ENCODE data around the gene PKN2. TPM values are rescaled to one million over a fixed set of nuclear protein-coding genes. Genes with fewer than 3 reads are reported as not detected.
"Not testable (repeated sequence)": the region's sequence is repeated elsewhere in the genome, so short reads cannot be mapped to it uniquely, and the experiment has no call there.

Gene PKN2
- total and polyA plus RNA-seq, 2 experiments from 2014 or later = 14.6 to 29.4 TPM

DNA sequence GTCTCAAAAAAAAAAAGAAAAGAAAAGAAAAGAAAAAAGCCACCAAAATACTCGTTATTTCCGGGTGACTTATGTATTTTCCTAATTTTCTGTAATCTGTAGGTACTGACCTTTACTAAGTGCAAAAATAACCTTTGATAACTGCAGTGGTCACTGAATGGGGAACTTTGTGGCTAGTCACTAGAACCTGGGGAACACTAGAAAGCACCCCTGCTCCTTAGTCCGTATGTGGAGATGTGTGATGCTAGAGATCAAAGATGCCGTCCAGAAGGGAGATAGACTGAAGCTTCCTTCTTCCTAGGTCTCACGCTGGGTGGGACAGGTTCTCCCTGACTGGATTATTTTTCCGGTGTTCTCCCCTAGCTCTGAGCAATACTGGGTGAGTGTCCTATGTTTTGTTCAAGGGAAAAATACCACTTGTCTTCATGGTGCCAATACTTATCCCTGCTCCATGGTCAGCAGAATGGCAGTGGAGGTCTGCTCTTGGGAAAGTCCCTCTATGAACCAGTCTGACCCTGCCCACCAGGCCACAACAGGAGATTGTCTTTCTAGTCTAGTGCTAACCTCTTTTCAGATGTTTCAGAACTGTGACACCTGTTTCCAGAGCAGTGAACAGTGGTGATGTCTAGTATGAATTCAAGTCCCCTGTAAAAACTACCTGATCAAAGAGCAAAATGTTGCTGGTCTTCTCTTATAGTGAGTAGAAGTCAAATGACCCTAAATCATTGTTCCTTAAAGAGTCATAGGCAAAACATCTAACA, 167.4 kb downstream of the PKN2 start (continued):
- TF ChIP-seq, protein P1, sequence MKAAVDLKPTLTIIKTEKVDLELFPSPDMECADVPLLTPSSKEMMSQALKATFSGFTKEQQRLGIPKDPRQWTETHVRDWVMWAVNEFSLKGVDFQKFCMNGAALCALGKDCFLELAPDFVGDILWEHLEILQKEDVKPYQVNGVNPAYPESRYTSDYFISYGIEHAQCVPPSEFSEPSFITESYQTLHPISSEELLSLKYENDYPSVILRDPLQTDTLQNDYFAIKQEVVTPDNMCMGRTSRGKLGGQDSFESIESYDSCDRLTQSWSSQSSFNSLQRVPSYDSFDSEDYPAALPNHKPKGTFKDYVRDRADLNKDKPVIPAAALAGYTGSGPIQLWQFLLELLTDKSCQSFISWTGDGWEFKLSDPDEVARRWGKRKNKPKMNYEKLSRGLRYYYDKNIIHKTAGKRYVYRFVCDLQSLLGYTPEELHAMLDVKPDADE (IDR thresholded peaks at IDR 0.05) = no peak
- TF ChIP-seq STAT1 (IDR thresholded peaks at IDR 0.05; ENCODE audit: unreplicated experiment) = no peak
- TF ChIP-seq, protein P2, sequence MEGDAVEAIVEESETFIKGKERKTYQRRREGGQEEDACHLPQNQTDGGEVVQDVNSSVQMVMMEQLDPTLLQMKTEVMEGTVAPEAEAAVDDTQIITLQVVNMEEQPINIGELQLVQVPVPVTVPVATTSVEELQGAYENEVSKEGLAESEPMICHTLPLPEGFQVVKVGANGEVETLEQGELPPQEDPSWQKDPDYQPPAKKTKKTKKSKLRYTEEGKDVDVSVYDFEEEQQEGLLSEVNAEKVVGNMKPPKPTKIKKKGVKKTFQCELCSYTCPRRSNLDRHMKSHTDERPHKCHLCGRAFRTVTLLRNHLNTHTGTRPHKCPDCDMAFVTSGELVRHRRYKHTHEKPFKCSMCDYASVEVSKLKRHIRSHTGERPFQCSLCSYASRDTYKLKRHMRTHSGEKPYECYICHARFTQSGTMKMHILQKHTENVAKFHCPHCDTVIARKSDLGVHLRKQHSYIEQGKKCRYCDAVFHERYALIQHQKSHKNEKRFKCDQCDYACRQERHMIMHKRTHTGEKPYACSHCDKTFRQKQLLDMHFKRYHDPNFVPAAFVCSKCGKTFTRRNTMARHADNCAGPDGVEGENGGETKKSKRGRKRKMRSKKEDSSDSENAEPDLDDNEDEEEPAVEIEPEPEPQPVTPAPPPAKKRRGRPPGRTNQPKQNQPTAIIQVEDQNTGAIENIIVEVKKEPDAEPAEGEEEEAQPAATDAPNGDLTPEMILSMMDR (conservative IDR thresholded peaks at IDR 0.05; ENCODE audit: low read depth in 2 of 2) = no peak
- no peak for TF ChIP-seq NANOG (IDR thresholded peaks at IDR 0.05; ENCODE audit: borderline replicate concordance)

GRCh38 chr1:88867743-88868521, 183.9 kb downstream of the PKN2 start:
- Histone ChIP-seq H3K9me2 (ENCODE audit: insufficient read depth) (no peaks in the 10 kb centered on the region), H3K27me3 (ENCODE audit: insufficient read depth) (no peaks in the 10 kb centered on the region), H4K20me1 (replicated peaks; ENCODE audit: insufficient read depth) (no peaks in the 10 kb centered on the region), H3K4me1 (ENCODE audit: insufficient read depth) (no peaks in the 10 kb centered on the region), H3K36me3 (ENCODE audit: insufficient read depth) (no peaks in the 10 kb centered on the region; the same call in 1 of the 2 replicates), H3K4me3 (no peak overlapping the region), H3K4me2 (no peak overlapping the region), H3K27ac (ENCODE audit: low read depth) (no peak overlapping the region; the same call in 1 of the 2 replicates), H3K79me2 (replicated peaks; ENCODE audit: insufficient read depth) (peaks cover 15% of the 10 kb centered on the region; the same call in 1 of the 2 replicates), H3F3A (replicated peaks; ENCODE audit: low read depth) (no peaks in the 10 kb centered on the region), H2AFZ (no peak overlapping the region)
- H3K36me3 Mint-ChIP-seq (ENCODE audit: low read depth) = no peaks in the 10 kb centered on the region
- no peak for ATAC-seq
- H3K4me3 Mint-ChIP-seq = no peak overlapping the region
- no peaks in the 10 kb centered on the region for H3K9me3 Mint-ChIP-seq
- no peak overlapping the region for H3K27ac Mint-ChIP-seq
- no peak for TF ChIP-seq EZH2phosphoT487 (IDR thresholded peaks at IDR 0.05; ENCODE audit: unreplicated experiment)
- no peak for TF ChIP-seq POLR2AphosphoS5 (IDR thresholded peaks at IDR 0.05; ENCODE audit: low read depth)
- no peak for TF ChIP-seq REST (IDR thresholded peaks at IDR 0.05; ENCODE audit: unreplicated experiment)
- TF ChIP-seq NANOG (IDR thresholded peaks at IDR 0.05; ENCODE audit: borderline replicate concordance) = no peak
- TF ChIP-seq EZH2 (IDR thresholded peaks at IDR 0.05; ENCODE audit: low read depth, unreplicated experiment) = no peak
- no peak for TF ChIP-seq JUNB (IDR thresholded peaks at IDR 0.05; ENCODE audit: unreplicated experiment)
- TF ChIP-seq ZNF114 (CRISPR knock-in tag; IDR thresholded peaks at IDR 0.05) = no peak
- no peaks in the 10 kb centered on the region for H3K4me1 Mint-ChIP-seq
- H3K27me3 Mint-ChIP-seq (ENCODE audit: insufficient read depth, low read depth, poor library complexity) = no peaks in the 10 kb centered on the region
- DNase-seq (ENCODE audit: low spot score) = no peak

DNA sequence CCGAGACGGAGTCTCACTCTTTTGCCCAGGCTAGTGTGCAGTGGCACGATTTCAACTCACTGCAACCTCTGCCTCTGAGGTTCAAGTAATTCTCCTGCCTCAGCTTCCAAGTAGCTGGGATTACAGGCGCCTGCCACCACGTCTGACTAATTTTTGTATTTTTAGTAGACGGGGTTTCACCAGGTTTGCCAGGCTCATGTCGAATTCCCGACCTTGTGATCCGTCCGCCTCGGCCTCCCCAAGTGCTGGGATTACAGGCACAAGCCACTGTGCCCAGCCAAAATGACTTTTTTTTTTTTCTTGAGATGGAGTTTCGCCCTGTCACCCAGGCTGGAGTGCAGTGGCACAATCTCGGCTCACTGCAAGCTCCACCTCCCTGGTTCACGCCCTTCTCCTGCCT, 185.6 kb downstream of the PKN2 start:
- not testable (repeated sequence) for H3K27me3 ChIP-seq (ENCODE audit: insufficient read depth); ATAC-seq; H3K9me2 ChIP-seq (ENCODE audit: insufficient read depth); H3K36me3 Mint-ChIP-seq (ENCODE audit: low read depth); H3K4me3 Mint-ChIP-seq; H3K36me3 ChIP-seq (ENCODE audit: insufficient read depth); H3K27ac ChIP-seq (ENCODE audit: low read depth); H3K4me1 ChIP-seq (ENCODE audit: insufficient read depth); DNase-seq (ENCODE audit: low spot score); H4K20me1 ChIP-seq (replicated peaks; ENCODE audit: insufficient read depth); H3K4me1 Mint-ChIP-seq; H3F3A ChIP-seq (replicated peaks; ENCODE audit: low read depth); H3K9me3 Mint-ChIP-seq; H2AFZ ChIP-seq; H3K4me2 ChIP-seq; H3K4me3 ChIP-seq; H3K27me3 Mint-ChIP-seq (ENCODE audit: insufficient read depth, low read depth, poor library complexity); H3K27ac Mint-ChIP-seq
- H3K79me2 ChIP-seq (replicated peaks; ENCODE audit: insufficient read depth) = peaks cover 15% of the 10 kb centered on the region; the same call in 1 of the 2 replicates

Measured in GM23338 (cell line).